CD4-positive, CD25-positive, alpha-beta regulatory T cell (primary cell): Measurements from ENCODE around the gene FSTL4. TPM values are rescaled to one million over a fixed set of nuclear protein-coding genes. Genes with fewer than 3 reads are reported as not detected.

Experiments used
- ATAC-seq, 2 donors: fragments of 150-1000 bp; cut with Tn5 transposase; one replicate each; pipeline ENCODE4 v1.10.0; 2021; ENCODE audit warnings: low read depth in 2 of 2, moderate number of reproducible peaks in 2 of 2, moderate library complexity in 1 of 2
- DNase-seq, 3 donors: peaks; one replicate each; pipeline versions ENCODE4 v3.0.0 to v3.0.0-alpha.2; 2012 to 2022; ENCODE audit warnings: mixed read lengths in 1 of 3
- H3K27ac ChIP-seq: one replicate; pipeline ENCODE4 v1.7.0; 2013; ENCODE audit warnings: mild to moderate bottlenecking, low read length; ENCODE audit not compliant: insufficient read depth, poor library complexity, severe bottlenecking
- H3K27me3 ChIP-seq: one replicate; pipeline ENCODE4 v1.7.0; 2013; ENCODE audit warnings: low read length; ENCODE audit not compliant: control insufficient read depth, insufficient read depth
- H3K36me3 ChIP-seq: one replicate; pipeline ENCODE4 v1.7.0; 2013; ENCODE audit warnings: mild to moderate bottlenecking, low read length, moderate library complexity; ENCODE audit not compliant: control insufficient read depth, insufficient read depth
- H3K4me1 ChIP-seq: 2 replicates; pipeline ENCODE4 v1.7.0; 2013; ENCODE audit warnings: mild to moderate bottlenecking, low read length; ENCODE audit not compliant: insufficient read depth, control insufficient read depth, poor library complexity, severe bottlenecking
- H3K4me3 ChIP-seq: one replicate; pipeline ENCODE4 v1.7.0; 2013; ENCODE audit warnings: low read depth, mild to moderate bottlenecking, low read length, moderate library complexity
- H3K9me3 ChIP-seq, 2 experiments: 1 replicate in 1 of 2; 2 replicates in 1 of 2; pipeline ENCODE4 v1.7.0; 2013; ENCODE audit warnings: low read length in 2 of 2, mild to moderate bottlenecking in 1 of 2, moderate library complexity in 1 of 2; ENCODE audit not compliant: control insufficient read depth in 2 of 2
- H3K27ac Mint-ChIP-seq, 3 donors: one replicate each; pipeline ENCODE4 v1.8.0; 2020 to 2022; ENCODE audit warnings: mild to moderate bottlenecking in 3 of 3, mixed read lengths in 3 of 3, moderate library complexity in 2 of 3
- H3K27me3 Mint-ChIP-seq: one replicate; pipeline ENCODE4 v1.8.0; 2022; ENCODE audit warnings: mild to moderate bottlenecking, mixed read lengths
- H3K36me3 Mint-ChIP-seq: one replicate; pipeline ENCODE4 v1.8.0; 2020; ENCODE audit warnings: mixed read lengths
- H3K4me1 Mint-ChIP-seq, 4 donors: one replicate each; pipeline ENCODE4 v1.8.0; 2020 to 2022; ENCODE audit warnings: mixed read lengths in 4 of 4, mild to moderate bottlenecking in 1 of 4
- H3K4me3 Mint-ChIP-seq, 4 donors: one replicate each; pipeline ENCODE4 v1.8.0; 2020 to 2022; ENCODE audit warnings: mild to moderate bottlenecking in 4 of 4, mixed read lengths in 4 of 4, moderate library complexity in 3 of 4
- H3K9me3 Mint-ChIP-seq, 7 donors: one replicate each; pipeline ENCODE4 v1.8.0; 2020 to 2022; ENCODE audit warnings: mixed read lengths in 7 of 7, mild to moderate bottlenecking in 3 of 7, moderate library complexity in 2 of 7
- polyA plus RNA-seq, 4 donors: library from polyadenylated mRNA; unstranded; fragments of 300-500 nt; fragmentation: Illumina TruSeq; gene quantifications; one replicate each; pipeline ENCODE4 v1.2.3, GENCODE V29; 2021
- total RNA-seq: library from RNA; stranded (reverse); gene quantifications from one replicate; pipeline ENCODE4 v1.2.3, GENCODE V29; 2022

The FSTL4 gene
- total and polyA plus RNA-seq, 5 donors from 2014 or later = 0.57 TPM; not detected in 4

GRCh38 chr5:133249593-133249992, 362.7 kb downstream of the FSTL4 start:
- H3K9me3 ChIP-seq = no peaks in the 10 kb centered on the region
- Mint-ChIP-seq H3K9me3 (peaks cover 0 to 1% (median 0%) of the 10 kb centered on the region in 7 donors), H3K4me3 (no peak overlapping the region), H3K27me3 (peaks cover 6% of the 10 kb centered on the region), H3K27ac (no peak overlapping the region), H3K4me1 (no peaks in the 10 kb centered on the region), H3K36me3 (no peaks in the 10 kb centered on the region)
- no peaks in the 10 kb centered on the region for H3K36me3 ChIP-seq
- H3K4me1 ChIP-seq = no peaks in the 10 kb centered on the region
- ATAC-seq (no peak), DNase-seq (no peak)
- no peak overlapping the region for H3K4me3 ChIP-seq
- H3K27ac ChIP-seq = no peak overlapping the region
- H3K27me3 ChIP-seq = no peaks in the 10 kb centered on the region

- no peaks in the 10 kb centered on the region for H3K4me1 ChIP-seq
- no peak overlapping the region for H3K4me3 ChIP-seq
- no peaks in the 10 kb centered on the region for H3K36me3 ChIP-seq
- Mint-ChIP-seq H3K4me1 (no peaks in the 10 kb centered on the region), H3K9me3 (no peaks in the 10 kb centered on the region), H3K4me3 (no peak overlapping the region), H3K27ac (no peak overlapping the region), H3K36me3 (no peaks in the 10 kb centered on the region), H3K27me3 (peaks cover 6% of the 10 kb centered on the region)
- H3K9me3 ChIP-seq = no peaks in the 10 kb centered on the region
- no peaks in the 10 kb centered on the region for H3K27me3 ChIP-seq
- no peak for ATAC-seq
- H3K27ac ChIP-seq = no peak overlapping the region
- DNase-seq = no peak
These were observed 364.3 kb downstream of the FSTL4 start for GRCh38 chr5:133247881-133248624.

GRCh38 chr5:133247151-133247709, 365.1 kb downstream of the FSTL4 start:
- Mint-ChIP-seq H3K4me1 (no peaks in the 10 kb centered on the region), H3K36me3 (no peaks in the 10 kb centered on the region), H3K9me3 (no peaks in the 10 kb centered on the region), H3K4me3 (no peak overlapping the region), H3K27ac (no peak overlapping the region), H3K27me3 (peaks cover 6% of the 10 kb centered on the region)
- Histone ChIP-seq H3K9me3 (no peaks in the 10 kb centered on the region), H3K27ac (no peak overlapping the region), H3K36me3 (no peaks in the 10 kb centered on the region), H3K4me3 (no peak overlapping the region), H3K4me1 (no peaks in the 10 kb centered on the region), H3K27me3 (no peaks in the 10 kb centered on the region)
- no peak for DNase-seq
- no peak for ATAC-seq

- no peaks in the 10 kb centered on the region for H3K4me1 ChIP-seq
- Mint-ChIP-seq H3K27me3 (peaks cover 6% of the 10 kb centered on the region), H3K36me3 (no peaks in the 10 kb centered on the region), H3K27ac (no peak overlapping the region), H3K4me3 (no peak overlapping the region), H3K4me1 (no peaks in the 10 kb centered on the region), H3K9me3 (no peaks in the 10 kb centered on the region)
- H3K27me3 ChIP-seq = no peaks in the 10 kb centered on the region
- no peaks in the 10 kb centered on the region for H3K9me3 ChIP-seq
- no peak for DNase-seq
- H3K36me3 ChIP-seq = no peaks in the 10 kb centered on the region
- no peak overlapping the region for H3K4me3 ChIP-seq
- H3K27ac ChIP-seq = no peak overlapping the region
- ATAC-seq = no peak
These were observed 365.8 kb downstream of the FSTL4 start for GRCh38 chr5:133246376-133247150.

- Mint-ChIP-seq H3K36me3 (no peaks in the 10 kb centered on the region), H3K27ac (no peak overlapping the region), H3K4me3 (no peak overlapping the region)
These were observed 366.3 kb downstream of the FSTL4 start for GRCh38 chr5:133246053-133246370.

GRCh38 chr5:133245191-133246052, 366.9 kb downstream of the FSTL4 start:
- no peaks in the 10 kb centered on the region for H3K36me3 Mint-ChIP-seq
- Histone ChIP-seq H3K4me1 (no peaks in the 10 kb centered on the region), H3K36me3 (no peaks in the 10 kb centered on the region), H3K27me3 (no peaks in the 10 kb centered on the region), H3K4me3 (no peak overlapping the region), H3K27ac (no peak overlapping the region), H3K9me3 (no peaks in the 10 kb centered on the region)
- DNase-seq (peak in 1 of 3 donors; percentile 10), ATAC-seq (no peak)
- no peak overlapping the region for H3K4me3 Mint-ChIP-seq
- H3K27me3 Mint-ChIP-seq = peaks cover 6% of the 10 kb centered on the region
- no peak overlapping the region for H3K27ac Mint-ChIP-seq
- no peaks in the 10 kb centered on the region for H3K9me3 Mint-ChIP-seq
- H3K4me1 Mint-ChIP-seq = no peaks in the 10 kb centered on the region

More at GRCh38 chr5:133246053-133246370, 366.3 kb downstream of the FSTL4 start:
- Histone ChIP-seq H3K27ac (no peak overlapping the region), H3K4me3 (no peak overlapping the region), H3K36me3 (no peaks in the 10 kb centered on the region), H3K9me3 (no peaks in the 10 kb centered on the region), H3K4me1 (no peaks in the 10 kb centered on the region), H3K27me3 (no peaks in the 10 kb centered on the region)
- ATAC-seq (no peak), DNase-seq (no peak)
- no peaks in the 10 kb centered on the region for H3K9me3 Mint-ChIP-seq
- no peaks in the 10 kb centered on the region for H3K4me1 Mint-ChIP-seq
- peaks cover 6% of the 10 kb centered on the region for H3K27me3 Mint-ChIP-seq

GRCh38 chr5:133244242-133244641, 368.1 kb downstream of the FSTL4 start:
- Histone ChIP-seq H3K9me3 (no peaks in the 10 kb centered on the region), H3K27me3 (no peaks in the 10 kb centered on the region), H3K4me3 (no peak overlapping the region), H3K4me1 (no peaks in the 10 kb centered on the region), H3K36me3 (no peaks in the 10 kb centered on the region), H3K27ac (no peak overlapping the region)
- peak overlapping the region in 1 of 3 donors; percentile 14 for H3K27ac Mint-ChIP-seq
- no peaks in the 10 kb centered on the region for H3K4me1 Mint-ChIP-seq
- H3K9me3 Mint-ChIP-seq = no peaks in the 10 kb centered on the region
- H3K27me3 Mint-ChIP-seq = peaks cover 6% of the 10 kb centered on the region
- DNase-seq (peak in 1 of 3 donors; percentile 23), ATAC-seq (no peak)
- no peaks in the 10 kb centered on the region for H3K36me3 Mint-ChIP-seq
- H3K4me3 Mint-ChIP-seq = no peak overlapping the region
